NT2/D1 (cell line): ENCODE measurements around the gene ZNF580.

Experiments used
- SUZ12 ChIP-seq: IDR thresholded peaks from 2 replicates; pipeline ENCODE4 v1.6.1; 2011; ENCODE audit not compliant: insufficient read length, insufficient read depth; ENCODE audit errors: extremely low read depth
- YY1 ChIP-seq: IDR thresholded peaks from 2 replicates; pipeline ENCODE4 v1.6.1; 2011; ENCODE audit not compliant: insufficient read length, insufficient read depth
- ZNF274 ChIP-seq: IDR thresholded peaks from 2 replicates; pipeline ENCODE4 v1.6.1; 2011; ENCODE audit warnings: mild to moderate bottlenecking, low read depth, low read length

DNA sequence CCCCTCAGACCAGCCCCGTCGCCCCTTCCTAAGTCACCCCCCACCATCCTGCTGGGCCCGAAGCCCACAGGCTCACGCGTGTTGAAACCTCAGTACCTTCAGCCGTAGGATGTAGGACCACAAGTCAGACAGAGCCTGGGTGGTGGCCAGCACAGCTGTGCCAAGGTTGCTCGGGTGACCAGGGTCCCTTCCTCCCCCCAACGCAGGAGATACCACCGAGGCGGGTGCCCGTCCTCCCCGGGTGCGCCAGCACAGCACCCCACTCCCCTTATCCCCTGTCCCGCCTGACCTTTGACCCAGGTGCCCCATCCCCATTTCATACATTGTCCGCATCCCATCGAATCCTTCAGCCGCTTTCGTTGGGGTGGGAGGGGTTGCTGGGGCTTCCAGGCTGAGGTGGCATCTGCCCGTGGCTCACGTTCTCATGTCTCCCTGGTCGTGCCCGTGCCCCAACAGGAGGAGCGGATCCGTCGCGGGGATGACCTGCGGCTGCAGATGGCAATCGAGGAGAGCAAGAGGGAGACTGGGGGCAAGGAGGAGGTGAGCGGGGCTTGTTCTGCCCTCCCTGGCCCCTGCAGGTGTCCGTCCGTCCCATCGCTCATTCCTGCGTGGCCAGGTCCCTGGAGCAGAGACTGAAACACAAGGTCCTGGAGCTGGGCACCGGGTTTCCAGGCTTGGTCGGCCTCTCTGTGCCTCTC is 48.8 kb downstream of the ZNF580 start:
- TF ChIP-seq YY1 (no peak), ZNF274 (no peak), SUZ12 (no peak)
